ENCODE data around the gene MRPL33.

MRPL33 gene

GRCh38 chr2:27766287-27766661 is 5.2 kb upstream of the MRPL33 start:
- no peak overlapping the region for H3K4me3 ChIP-seq (ENCODE audit: insufficient read depth in 1 of 2, low read depth in 1 of 2, low read length in 2 of 2)
- H3K23ac ChIP-seq (ENCODE audit: low read length in 2 of 2), result no peak overlapping the region
- no peak for DNase-seq
- no peak overlapping the region for H3K18ac ChIP-seq (ENCODE audit: low read depth in 1 of 2, low read length in 2 of 2)
- no CpG with 5 or more reads among the region's 2 CpGs for WGBS
- H2BK12ac ChIP-seq (ENCODE audit: low read length in 2 of 2), result no peak overlapping the region
- H2AK5ac ChIP-seq (ENCODE audit: low read length, severe bottlenecking), result no peak overlapping the region
- no peaks in the 10 kb centered on the region for H3K79me1 ChIP-seq (replicated peaks; ENCODE audit: low read length, poor library complexity, severe bottlenecking)
- H2BK5ac ChIP-seq (ENCODE audit: low read depth, low read length, poor library complexity, severe bottlenecking), result no peak overlapping the region
- no peak overlapping the region for H3K27ac ChIP-seq (ENCODE audit: low read length, poor library complexity, severe bottlenecking)
- peaks cover 0 to 7% of the 10 kb centered on the region in 2 experiments for H3K27me3 ChIP-seq (ENCODE audit: control insufficient read depth in 1 of 2, insufficient read depth in 1 of 2, low read length in 2 of 2)
- no peak overlapping the region for H3K4me2 ChIP-seq (ENCODE audit: low read length, poor library complexity, severe bottlenecking)
- no peaks in the 10 kb centered on the region for H3K36me3 ChIP-seq (ENCODE audit: control insufficient read depth in 1 of 2, insufficient read depth in 2 of 2, low read depth in 1 of 2, low read length in 2 of 2)
- H3K4ac ChIP-seq (ENCODE audit: low read depth in 1 of 2, low read length in 2 of 2), result no peak overlapping the region
- no peak overlapping the region for H4K91ac ChIP-seq (ENCODE audit: low read length)
- H3K9ac ChIP-seq (ENCODE audit: low read length), result no peak overlapping the region
- H2BK120ac ChIP-seq (ENCODE audit: low read depth, low read length), result no peak overlapping the region
- H4K8ac ChIP-seq (ENCODE audit: low read length), result no peak overlapping the region
- H3K14ac ChIP-seq (ENCODE audit: low read length in 2 of 2), result no peak overlapping the region
- H3K9me3 ChIP-seq (ENCODE audit: control insufficient read depth, low read length), result no peaks in the 10 kb centered on the region
- H2AFZ ChIP-seq (ENCODE audit: low read depth, low read length), result no peak overlapping the region
- no peak overlapping the region for H2BK15ac ChIP-seq (ENCODE audit: low read depth, poor library complexity, severe bottlenecking)
- H3K4me1 ChIP-seq (ENCODE audit: control insufficient read depth, insufficient read depth, low read depth, low read length), result peaks cover 10% of the 10 kb centered on the region

GRCh38 chr2:27771202-27771547 is 344 bp upstream of the MRPL33 start:
- peaks cover 3% of the 10 kb centered on the region for H3K4me1 ChIP-seq (ENCODE audit: control insufficient read depth, insufficient read depth, low read depth, low read length)
- peak overlapping the region; percentile 97 for H3K9ac ChIP-seq (ENCODE audit: low read length)
- H3K18ac ChIP-seq (ENCODE audit: low read depth in 1 of 2, low read length in 2 of 2), result peak overlapping the region; percentile 28 to 52
- peak overlapping the region; percentile 65 for H3K4me2 ChIP-seq (ENCODE audit: low read length, poor library complexity, severe bottlenecking)
- peaks cover 1% of the 10 kb centered on the region for H3K79me1 ChIP-seq (replicated peaks; ENCODE audit: low read length, poor library complexity, severe bottlenecking)
- no peak overlapping the region for H2BK15ac ChIP-seq (ENCODE audit: low read depth, poor library complexity, severe bottlenecking)
- 37% methylated on average over 13 of the region's 13 CpGs for WGBS
- no peak overlapping the region for H3K23ac ChIP-seq (ENCODE audit: low read length in 2 of 2)
- peak overlapping the region; percentile 60 for H2AFZ ChIP-seq (ENCODE audit: low read depth, low read length)
- peak overlapping the region; percentile 77 for H3K27ac ChIP-seq (ENCODE audit: low read length, poor library complexity, severe bottlenecking)
- peak overlapping the region; percentile 93 for H2BK120ac ChIP-seq (ENCODE audit: low read depth, low read length)
- peak overlapping the region; percentile 75 for H2AK5ac ChIP-seq (ENCODE audit: low read length, severe bottlenecking)
- H3K14ac ChIP-seq (ENCODE audit: low read length in 2 of 2), result no peak overlapping the region
- peaks cover 2 to 16% of the 10 kb centered on the region in 2 experiments for H3K36me3 ChIP-seq (ENCODE audit: control insufficient read depth in 1 of 2, insufficient read depth in 2 of 2, low read depth in 1 of 2, low read length in 2 of 2)
- no peak overlapping the region for H2BK12ac ChIP-seq (ENCODE audit: low read length in 2 of 2)
- H3K27me3 ChIP-seq (ENCODE audit: control insufficient read depth in 1 of 2, insufficient read depth in 1 of 2, low read length in 2 of 2), result peaks cover 0 to 7% of the 10 kb centered on the region in 2 experiments
- H2BK5ac ChIP-seq (ENCODE audit: low read depth, low read length, poor library complexity, severe bottlenecking), result no peak overlapping the region
- H4K91ac ChIP-seq (ENCODE audit: low read length), result peak overlapping the region; percentile 70
- peak overlapping the region; percentile 90 to 94 for H3K4me3 ChIP-seq (ENCODE audit: insufficient read depth in 1 of 2, low read depth in 1 of 2, low read length in 2 of 2)
- no peak for DNase-seq
- no peaks in the 10 kb centered on the region for H3K9me3 ChIP-seq (ENCODE audit: control insufficient read depth, low read length)
- H4K8ac ChIP-seq (ENCODE audit: low read length), result peak overlapping the region; percentile 96
- H3K4ac ChIP-seq (ENCODE audit: low read depth in 1 of 2, low read length in 2 of 2), result peak overlapping the region; percentile 32 to 46

GRCh38 chr2:27772804-27773203 is 1.3 kb downstream of the MRPL33 start:
- H4K91ac ChIP-seq (ENCODE audit: low read length), result no peak overlapping the region
- no CpG with 5 or more reads among the region's 2 CpGs for WGBS

GRCh38 chr2:27773959-27774358 is 2.4 kb downstream of the MRPL33 start:
- Histone ChIP-seq H2BK12ac (ENCODE audit: low read length in 2 of 2) (no peak overlapping the region), H2AK5ac (ENCODE audit: low read length, severe bottlenecking) (peak overlapping the region; percentile 82), H2BK15ac (ENCODE audit: low read depth, poor library complexity, severe bottlenecking) (no peak overlapping the region), H4K91ac (ENCODE audit: low read length) (no peak overlapping the region), H3K27me3 (ENCODE audit: control insufficient read depth in 1 of 2, insufficient read depth in 1 of 2, low read length in 2 of 2) (no peaks in the 10 kb centered on the region), H3K9ac (ENCODE audit: low read length) (peak overlapping the region; percentile 97), H3K4me3 (ENCODE audit: insufficient read depth in 1 of 2, low read depth in 1 of 2, low read length in 2 of 2) (peak overlapping the region in 1 of 2 experiments; percentile 94), H3K9me3 (ENCODE audit: control insufficient read depth, low read length) (no peaks in the 10 kb centered on the region), H4K8ac (ENCODE audit: low read length) (no peak overlapping the region), H3K23ac (ENCODE audit: low read length in 2 of 2) (no peak overlapping the region), H3K18ac (ENCODE audit: low read depth in 1 of 2, low read length in 2 of 2) (no peak overlapping the region), H2AFZ (ENCODE audit: low read depth, low read length) (no peak overlapping the region), H3K4ac (ENCODE audit: low read depth in 1 of 2, low read length in 2 of 2) (no peak overlapping the region), H3K4me1 (ENCODE audit: control insufficient read depth, insufficient read depth, low read depth, low read length) (peaks cover 7% of the 10 kb centered on the region), H3K79me1 (replicated peaks; ENCODE audit: low read length, poor library complexity, severe bottlenecking) (peaks cover 3% of the 10 kb centered on the region), H3K27ac (ENCODE audit: low read length, poor library complexity, severe bottlenecking) (no peak overlapping the region), H2BK5ac (ENCODE audit: low read depth, low read length, poor library complexity, severe bottlenecking) (no peak overlapping the region), H2BK120ac (ENCODE audit: low read depth, low read length) (no peak overlapping the region), H3K14ac (ENCODE audit: low read length in 2 of 2) (no peak overlapping the region), H3K4me2 (ENCODE audit: low read length, poor library complexity, severe bottlenecking) (peak overlapping the region; percentile 52), H3K36me3 (ENCODE audit: control insufficient read depth in 1 of 2, insufficient read depth in 2 of 2, low read depth in 1 of 2, low read length in 2 of 2) (peaks cover 12 to 42% of the 10 kb centered on the region in 2 experiments)
- WGBS, result 94% methylated on average over 3 of the region's 5 CpGs
- no peak for DNase-seq

More at GRCh38 chr2:27772804-27773203, 1.3 kb downstream of the MRPL33 start:
- no peak overlapping the region for H4K8ac ChIP-seq (ENCODE audit: low read length)
- H3K4ac ChIP-seq (ENCODE audit: low read depth in 1 of 2, low read length in 2 of 2), result no peak overlapping the region
- H3K27ac ChIP-seq (ENCODE audit: low read length, poor library complexity, severe bottlenecking), result no peak overlapping the region
- no peak overlapping the region for H2AK5ac ChIP-seq (ENCODE audit: low read length, severe bottlenecking)
- H3K27me3 ChIP-seq (ENCODE audit: control insufficient read depth in 1 of 2, insufficient read depth in 1 of 2, low read length in 2 of 2), result peaks cover 0 to 6% of the 10 kb centered on the region in 2 experiments
- no peaks in the 10 kb centered on the region for H3K9me3 ChIP-seq (ENCODE audit: control insufficient read depth, low read length)
- H3K4me3 ChIP-seq (ENCODE audit: insufficient read depth in 1 of 2, low read depth in 1 of 2, low read length in 2 of 2), result peak overlapping the region in 1 of 2 experiments; percentile 94
- H3K9ac ChIP-seq (ENCODE audit: low read length), result peak overlapping the region; percentile 97
- no peak for DNase-seq
- H3K79me1 ChIP-seq (replicated peaks; ENCODE audit: low read length, poor library complexity, severe bottlenecking), result peaks cover 2% of the 10 kb centered on the region
- H2BK5ac ChIP-seq (ENCODE audit: low read depth, low read length, poor library complexity, severe bottlenecking), result no peak overlapping the region
- no peak overlapping the region for H2BK12ac ChIP-seq (ENCODE audit: low read length in 2 of 2)
- no peak overlapping the region for H2AFZ ChIP-seq (ENCODE audit: low read depth, low read length)
- H3K23ac ChIP-seq (ENCODE audit: low read length in 2 of 2), result no peak overlapping the region
- H2BK15ac ChIP-seq (ENCODE audit: low read depth, poor library complexity, severe bottlenecking), result no peak overlapping the region
- H3K18ac ChIP-seq (ENCODE audit: low read depth in 1 of 2, low read length in 2 of 2), result no peak overlapping the region
- no peak overlapping the region for H2BK120ac ChIP-seq (ENCODE audit: low read depth, low read length)
- H3K4me1 ChIP-seq (ENCODE audit: control insufficient read depth, insufficient read depth, low read depth, low read length), result peaks cover 7% of the 10 kb centered on the region
- H3K14ac ChIP-seq (ENCODE audit: low read length in 2 of 2), result no peak overlapping the region
- H3K36me3 ChIP-seq (ENCODE audit: control insufficient read depth in 1 of 2, insufficient read depth in 2 of 2, low read depth in 1 of 2, low read length in 2 of 2), result peaks cover 5 to 32% of the 10 kb centered on the region in 2 experiments
- H3K4me2 ChIP-seq (ENCODE audit: low read length, poor library complexity, severe bottlenecking), result peak overlapping the region; percentile 71
